Stimulated activated CD4-positive, alpha-beta T cell treated with anti-CD3 and anti-CD28 coated beads, Interleukin-1b, Interleukin-23, amount 100 ng/mL, for 24 hours (primary cell): ENCODE measurements around the gene PLCG2.
"Not testable (repeated sequence)": the region's sequence is repeated elsewhere in the genome, so short reads cannot be mapped to it uniquely, and the experiment has no call there.

Experiments
- DNase-seq, 4 experiments: peaks; one replicate each; pipeline ENCODE4 v3.0.0-alpha.2; 2020; ENCODE audit warnings: low read depth in 4 of 4, low spot score in 1 of 4

The PLCG2 gene

GRCh38 chr16:81752876-81753227, 26.2 kb upstream of the PLCG2 start:
- DNase-seq = no peak

GRCh38 chr16:81754858-81755257, 24.2 kb upstream of the PLCG2 start:
- DNase-seq = no peak

GRCh38 chr16:81755915-81756614, 23.0 kb upstream of the PLCG2 start:
- no peak for DNase-seq

- no peak for DNase-seq
Measured at GRCh38 chr16:81756615-81757356, 22.3 kb upstream of the PLCG2 start.

GRCh38 chr16:81758376-81758775, 20.7 kb upstream of the PLCG2 start:
- no peak for DNase-seq

GRCh38 chr16:81762322-81762721, 16.8 kb upstream of the PLCG2 start:
- DNase-seq = not testable (repeated sequence)

GRCh38 chr16:81765111-81765919, 13.8 kb upstream of the PLCG2 start:
- DNase-seq = no peak

GRCh38 chr16:81765969-81766368, 13.1 kb upstream of the PLCG2 start:
- DNase-seq = no peak

- no peak for DNase-seq
Measured at GRCh38 chr16:81767987-81768592, 11.0 kb upstream of the PLCG2 start.

- DNase-seq = no peak
Measured at GRCh38 chr16:81770008-81770407, 9.1 kb upstream of the PLCG2 start.

- DNase-seq = no peak
Measured at GRCh38 chr16:81774348-81774747, 4.7 kb upstream of the PLCG2 start.

GRCh38 chr16:81775570-81775969, 3.5 kb upstream of the PLCG2 start:
- no peak for DNase-seq

GRCh38 chr16:81778231-81778630, 860 bp upstream of the PLCG2 start:
- DNase-seq = no peak

- no peak for DNase-seq
Measured at GRCh38 chr16:81779536-81780320, 637 bp downstream of the PLCG2 start.

- no peak for DNase-seq
Measured at GRCh38 chr16:81780350-81780749, 1.3 kb downstream of the PLCG2 start.

GRCh38 chr16:81782236-81782635, 3.1 kb downstream of the PLCG2 start:
- DNase-seq = no peak

GRCh38 chr16:81784072-81784795, 5.1 kb downstream of the PLCG2 start:
- DNase-seq = no peak

GRCh38 chr16:81785138-81785924, 6.2 kb downstream of the PLCG2 start:
- no peak for DNase-seq

- DNase-seq = no peak
Measured at GRCh38 chr16:81786321-81786720, 7.2 kb downstream of the PLCG2 start.
